Heart left ventricle (tissue), 16 donors: Measurements from ENCODE around the gene PPP3R1. TPM values are rescaled to one million over a fixed set of nuclear protein-coding genes. Genes with fewer than 3 reads are reported as not detected.

Experiments
- ATAC-seq, 4 donors: fragments of 200-7000 bp; cut with Tn5 transposase; one replicate each; pipeline ENCODE4 v1.9.1; 2020 to 2022; ENCODE audit warnings: moderate library complexity in 4 of 4, mild to moderate bottlenecking in 3 of 4, moderate number of reproducible peaks in 1 of 4
- DNase-seq, 5 donors: peaks; one replicate each; pipeline ENCODE4 v3.0.0-alpha.2; 2020
- H3K27ac ChIP-seq, 12 donors: fragments of 200-600 bp; sonication (generic) in 4 of 12; one replicate each; pipeline versions ENCODE4 v1.5.0 to v1.8.0; 2016 to 2022; ENCODE audit warnings: mild to moderate bottlenecking in 2 of 12
- H3K27me3 ChIP-seq, 9 donors: fragments of 200-600 bp; sonication (generic) in 2 of 9; one replicate each; pipeline versions ENCODE4 v1.5.1 to v1.8.0; 2016 to 2022; ENCODE audit warnings: mild to moderate bottlenecking in 3 of 9
- H3K36me3 ChIP-seq, 9 donors: fragments of 200-600 bp; sonication (generic) in 2 of 9; one replicate each; pipeline versions ENCODE4 v1.5.0 to v1.8.0; 2018 to 2022; ENCODE audit warnings: mild to moderate bottlenecking in 2 of 9
- H3K4me1 ChIP-seq, 12 donors: fragments of 200-600 bp; sonication (generic) in 4 of 12; one replicate each; pipeline versions ENCODE4 v1.5.0 to v1.8.0; 2016 to 2022; ENCODE audit warnings: mild to moderate bottlenecking in 3 of 12
- H3K4me3 ChIP-seq, 12 donors: fragments of 200-600 bp; sonication (generic) in 4 of 12; one replicate each; pipeline versions ENCODE4 v1.5.0 to v1.8.0; 2017 to 2022; ENCODE audit warnings: mild to moderate bottlenecking in 9 of 12, moderate library complexity in 4 of 12
- H3K9me3 ChIP-seq, 12 donors: fragments of 200-600 bp; sonication (generic) in 4 of 12; one replicate each; pipeline versions ENCODE4 v1.5.0 to v1.8.0; 2016 to 2022; ENCODE audit warnings: mild to moderate bottlenecking in 1 of 12
- CTCF ChIP-seq, 12 donors: fragments of 200-600 bp; sonication (generic) in 4 of 12; IDR thresholded peaks; one replicate each; pipeline versions ENCODE4 v1.5.0 to v1.8.0; 2018 to 2022; ENCODE audit warnings: antibody characterized with exemption in 12 of 12, mild to moderate bottlenecking in 5 of 12
- POLR2A ChIP-seq, 2 donors: fragments of 450-650 bp; IDR thresholded peaks; one replicate each; pipeline ENCODE4 v1.6.1; 2017; ENCODE audit warnings: antibody characterized with exemption in 2 of 2, mild to moderate bottlenecking in 2 of 2, moderate library complexity in 2 of 2
- WGBS, 4 donors: extraction: QIAGEN DNeasy Blood & Tissue Kit in 2 of 4; methylation state at CpG; one replicate each; pipeline versions ENCODE4 v1.1.5 to v1.1.7; 2013 to 2018; 5-methylcytosine and 5-hydroxymethylcytosine counted together
- intact Hi-C, 10 donors: fragments of 100-400 bp; cut with DNase I; formaldehyde crosslinking; loops; one replicate each; pipeline versions ENCODE4 v1.11.1 to v1.14.2; 2022
- polyA plus RNA-seq, 2 donors: library from polyadenylated mRNA; stranded (reverse); fragments of 200-250 nt; gene quantifications; one replicate each; pipeline ENCODE4 v1.2.3, GENCODE V29; 2013
- total RNA-seq, 9 donors: library from RNA; depleted of rRNA in 2 of 9; stranded (reverse); fragments of >200 nt in 2 of 9; fragmentation: NEBNext Ultra II Directional in 3 of 9; extraction: Animal tissue kit (Norgen Biotek cat#: 25700) in 3 of 9; gene quantifications; one replicate each; pipeline versions ENCODE4 v1.1.0 to v1.2.4, GENCODE V29; 2016 to 2023
- donor health status: ischemic (EF 13 %, LVEDD 7.1; RV severe dilation, severe dysfunction).
- donor health status: healthy with polysubstance abuse.
- donor health status: DM: no; HTN: yes; CAD: no.
- donor health status: DM: no; HTN: no; CAD: no.
- donor health status: ischemic (EF 25% LVEDD 6.9; RV normal size, moderate dysfunction).
- donor health status: ischemic (EF 25% LVEDD 5.7; RV mildly dilated, moderate dysfunction).
- donor health status: healthy.
- donor health status: DM: yes; HTN: yes; CAD: no.
- donor health status: ischemic (EF 35%, LVEDD 5.7; RV mildly dilated, moderate dysfunction).
- donor health status: nonischemic (EF 11% LVEDD 7.7; RV severe dilation, severe dysfunction).
- donor health status: DM: yes; HTN: yes; CAD: no.
- donor health status: PGD.
- donor health status: ischemic (EF 29% LVEDD 5.4; RV normal size, mild dysfunction).
- donor health status: nonischemic (EF 23%, LVEDD 6.1; RV moderate dilation, normal function).

Gene PPP3R1
- total and polyA plus RNA-seq, 11 donors = 13.4 to 50.9 (median 35.1) TPM

GRCh38 chr2:68141875-68142274 lies 110.5 kb downstream of the PPP3R1 start:
- TF ChIP-seq POLR2A (IDR thresholded peaks at IDR 0.05) (no peak), CTCF (IDR thresholded peaks at IDR 0.05) (no peak)
- no peaks in the 10 kb centered on the region for H3K4me1 ChIP-seq
- ATAC-seq (no peak), DNase-seq (no peak)
- 95 to 97% (median 96%) methylated on average over 2 of the region's 2 CpGs for WGBS, 4 donors
- no peak overlapping the region for H3K4me3 ChIP-seq
- intact Hi-C loops = no loop called here
- no peaks in the 10 kb centered on the region for H3K27me3 ChIP-seq
- no peaks in the 10 kb centered on the region for H3K9me3 ChIP-seq
- peaks cover 0 to 62% (median 30%) of the 10 kb centered on the region in 9 donors for H3K36me3 ChIP-seq
- no peak overlapping the region for H3K27ac ChIP-seq

GRCh38 chr2:68135448-68136320 lies 116.6 kb downstream of the PPP3R1 start:
- intact Hi-C loops = no loop called here
- 77 to 81% (median 79%) methylated on average over 7 of the region's 7 CpGs for WGBS, 4 donors
- ATAC-seq = no peak
- no peaks in the 10 kb centered on the region for H3K27me3 ChIP-seq
- no peaks in the 10 kb centered on the region for H3K4me1 ChIP-seq
- no peak overlapping the region for H3K27ac ChIP-seq
- no peak overlapping the region for H3K4me3 ChIP-seq
- no peaks in the 10 kb centered on the region for H3K9me3 ChIP-seq
- no peak for TF ChIP-seq CTCF (IDR thresholded peaks at IDR 0.05)
- TF ChIP-seq POLR2A (IDR thresholded peaks at IDR 0.05) = no peak
- peaks cover 0 to 95% (median 50%) of the 10 kb centered on the region in 9 donors for H3K36me3 ChIP-seq
- DNase-seq = no peak

- no peak for ATAC-seq
- 92 to 94% (median 93%) methylated on average over 6 of the region's 6 CpGs for WGBS, 4 donors
These were observed 117.8 kb downstream of the PPP3R1 start for GRCh38 chr2:68134554-68134953.

More at GRCh38 chr2:68134554-68134953, 117.8 kb downstream of the PPP3R1 start:
- Histone ChIP-seq H3K4me1 (no peaks in the 10 kb centered on the region), H3K4me3 (no peak overlapping the region), H3K9me3 (no peaks in the 10 kb centered on the region), H3K36me3 (peaks cover 0 to 94% (median 50%) of the 10 kb centered on the region in 9 donors), H3K27me3 (no peaks in the 10 kb centered on the region), H3K27ac (no peak overlapping the region)
- intact Hi-C loops = no loop called here
- no peak for DNase-seq
- TF ChIP-seq CTCF (IDR thresholded peaks at IDR 0.05) (no peak), POLR2A (IDR thresholded peaks at IDR 0.05) (no peak)
